HepG2 (cell line): ENCODE data around the gene ATAD3A. TPM values are rescaled to one million over a fixed set of nuclear protein-coding genes. Genes with fewer than 3 reads are reported as not detected.

Experiments used
- ARID5B ChIP-seq: IDR thresholded peaks from 2 replicates; pipeline ENCODE4 v1.4.0; 2020; ENCODE audit warnings: mild to moderate bottlenecking, missing genetic modification reagents
- BCLAF1 ChIP-seq: fragments of 450-650 bp; IDR thresholded peaks from 2 replicates; pipeline ENCODE4 v1.6.1; 2017; ENCODE audit warnings: mild to moderate bottlenecking
- FOXM1 ChIP-seq: sonication (generic); formaldehyde crosslinking; IDR thresholded peaks from 2 replicates; pipeline ENCODE4 v1.5.0; 2020; ENCODE audit warnings: missing genetic modification reagents
- HMGA1 ChIP-seq: sonication (generic); formaldehyde crosslinking; conservative IDR thresholded peaks from 2 replicates; pipeline ENCODE4 v1.4.0; 2020; ENCODE audit warnings: missing genetic modification reagents
- JDP2 ChIP-seq: sonication (generic); formaldehyde crosslinking; IDR thresholded peaks from 2 replicates; pipeline ENCODE4 v1.8.1; 2022; ENCODE audit warnings: missing genetic modification reagents, borderline replicate concordance
- MAF1 ChIP-seq: sonication (generic); formaldehyde crosslinking; IDR thresholded peaks from 2 replicates; pipeline ENCODE4 v1.5.0; 2020; ENCODE audit warnings: missing genetic modification reagents, borderline replicate concordance
- MED13 ChIP-seq: sonication (generic); formaldehyde crosslinking; IDR thresholded peaks from 2 replicates; pipeline ENCODE4 v1.5.0; 2020; ENCODE audit warnings: missing genetic modification reagents
- MEIS1 ChIP-seq: sonication (generic); formaldehyde crosslinking; IDR thresholded peaks from 2 replicates; pipeline ENCODE4 v1.9.0; 2021; ENCODE audit warnings: mild to moderate bottlenecking, missing genetic modification reagents, moderate library complexity, borderline replicate concordance
- PPARG ChIP-seq: conservative IDR thresholded peaks from 2 replicates; pipeline ENCODE4 v1.6.1; 2016; ENCODE audit warnings: missing biosample characterization, missing genetic modification reagents
- PRDM10 ChIP-seq: sonication (generic); formaldehyde crosslinking; IDR thresholded peaks from 2 replicates; pipeline ENCODE4 v1.4.0; 2020; ENCODE audit warnings: low read depth, missing genetic modification reagents
- SP140L ChIP-seq: sonication (generic); formaldehyde crosslinking; IDR thresholded peaks from 2 replicates; pipeline ENCODE4 v1.4.0; 2020; ENCODE audit warnings: missing genetic modification reagents, borderline replicate concordance
- ZBTB8A ChIP-seq: sonication (generic); formaldehyde crosslinking; IDR thresholded peaks from 2 replicates; pipeline ENCODE4 v1.4.0; 2020; ENCODE audit warnings: mild to moderate bottlenecking, low read depth, missing genetic modification reagents, borderline replicate concordance
- ZNF17 ChIP-seq: sonication (generic); formaldehyde crosslinking; IDR thresholded peaks from 2 replicates; pipeline ENCODE4 v1.5.0; 2020; ENCODE audit warnings: mild to moderate bottlenecking, missing genetic modification reagents
- ZNF280B ChIP-seq: sonication (generic); formaldehyde crosslinking; IDR thresholded peaks from 2 replicates; pipeline ENCODE4 v1.5.0; 2020; ENCODE audit warnings: missing genetic modification reagents, mild to moderate bottlenecking, borderline replicate concordance
- ZNF557 ChIP-seq: sonication (generic); formaldehyde crosslinking; IDR thresholded peaks from 2 replicates; pipeline ENCODE4 v1.4.0; 2020; ENCODE audit warnings: missing genetic modification reagents
- ZNF7 ChIP-seq: IDR thresholded peaks from 2 replicates; pipeline ENCODE4 v1.6.1; 2016; ENCODE audit warnings: missing biosample characterization, missing genetic modification reagents
- polyA plus RNA-seq, 8 experiments: library from polyadenylated mRNA; depleted of rRNA in 3 of 8; stranded (reverse) in 7 of 8; unstranded in 1 of 8; fragments of >200 nt; fragmentation: Illumina TruSeq in 4 of 8; extraction: Trizol in 4 of 8; gene quantifications; 2 replicates each; pipeline versions ENCODE4 v1.2.1 to v1.2.3, GENCODE V29; 2011 to 2016; ENCODE audit warnings: low read depth in 4 of 8, missing spikeins in 1 of 8, mixed read lengths in 1 of 8; ENCODE audit not compliant: insufficient read depth in 1 of 8
- total RNA-seq, 5 experiments: library from RNA; depleted of rRNA; stranded (reverse); fragments of >200 nt; fragmentation: Illumina TruSeq; extraction: Trizol; gene quantifications; 2 replicates each; pipeline ENCODE4 v1.2.3, GENCODE V29; 2016; ENCODE audit warnings: low read depth in 1 of 5

Gene ATAD3A
- total and polyA plus RNA-seq, 2 of the 13 experiments (the other 11 are each of a cell fraction or from before 2014, with no cell fraction given): 10.6 to 49.0 TPM

- no peak for TF ChIP-seq BCLAF1
- no peak; the same call in 1 of the 2 replicates for TF ChIP-seq MAF1 (CRISPR knock-in tag)
- no peak; the same call in 1 of the 2 replicates for TF ChIP-seq PPARG (CRISPR knock-in tag)
- no peak for TF ChIP-seq MED13 (CRISPR knock-in tag)
- TF ChIP-seq ZNF7: no peak
- no peak for TF ChIP-seq SP140L (CRISPR knock-in tag)
- no peak for TF ChIP-seq JDP2 (CRISPR knock-in tag)
- TF ChIP-seq MEIS1 (CRISPR knock-in tag): no peak
- no peak for TF ChIP-seq ZNF17
- no peak for TF ChIP-seq ZNF557 (CRISPR knock-in tag)
- TF ChIP-seq PRDM10 (CRISPR knock-in tag): 0 out of 2 replicates have a peak, but pooled peaks have one; percentile 67
- TF ChIP-seq HMGA1 (CRISPR knock-in tag): no peak
- TF ChIP-seq FOXM1 (CRISPR knock-in tag): no peak
- TF ChIP-seq ARID5B (CRISPR knock-in tag): peak; percentile 49; the same call in 1 of the 2 replicates
- TF ChIP-seq ZNF280B: 0 out of 2 replicates have a peak, but pooled peaks have one; percentile 54
- TF ChIP-seq ZBTB8A: no peak
These were observed 40.4 kb upstream of the ATAD3A start, which contains the start of gene ATAD3B (continued) for GRCh38 chr1:1471389-1472052.
